Endothelial cell of umbilical vein (primary cell): Measurements from ENCODE around the gene FAM167B. TPM values are rescaled to one million over a fixed set of nuclear protein-coding genes. Genes with fewer than 3 reads are reported as not detected.

Experiments used
- BruUV-seq: library from RNA; stranded (reverse); fragments of 400-500 nt; replicated peaks from 2 replicates; lab custom pipeline; 2021; lab: Mats Ljungman, UMichigan
- CTCF ChIA-PET: fragments of 300-600, 350-600 bp; sonication (Branson Sonifier 250); formaldehyde crosslinking; loops from one replicate; lab custom pipeline; 2021; ENCODE audit warnings: antibody characterized with exemption, inconsistent platforms; lab: Charles Lee
- POLR2A ChIA-PET: fragments of 300-600, 350-600 bp; sonication (Branson Sonifier 250); formaldehyde crosslinking; loops from one replicate; lab custom pipeline; 2021; ENCODE audit warnings: antibody characterized with exemption, inconsistent platforms; lab: Charles Lee
- DNase-seq: peaks from one replicate; pipeline ENCODE4 v3.0.0-alpha.2; 2011; ENCODE audit warnings: low read depth, low spot score
- FAIRE-seq: peaks from 2 replicates; lab custom pipeline; 2011; peaks lifted over from hg19 to GRCh38; lab: Jason Lieb, UNC
- H2AFZ ChIP-seq: 2 replicates; pipeline ENCODE4 v1.6.0; 2012; ENCODE audit warnings: low read depth, low read length, control low read depth, inconsistent platforms
- H3K27ac ChIP-seq: 2 replicates; pipeline ENCODE4 v1.5.1; 2011; ENCODE audit warnings: low read depth, mild to moderate bottlenecking, control low read depth, low read length, moderate library complexity; ENCODE audit not compliant: insufficient read depth
- H3K27me3 ChIP-seq, 2 experiments: 2 replicates each; pipeline versions ENCODE4 v1.6.0 to v1.6.1; 2011; ENCODE audit warnings: low read length in 2 of 2, mixed read lengths in 1 of 2; ENCODE audit not compliant: control insufficient read depth in 2 of 2, insufficient read depth in 2 of 2
- H3K36me3 ChIP-seq, 2 experiments: 2 replicates in 1 of 2; 3 replicates in 1 of 2; pipeline ENCODE4 v1.5.1; 2011; ENCODE audit warnings: low read length in 2 of 2, mild to moderate bottlenecking in 1 of 2, moderate library complexity in 1 of 2; ENCODE audit not compliant: control insufficient read depth in 2 of 2, insufficient read depth in 2 of 2; ENCODE audit errors: extremely low read depth in 1 of 2
- H3K4me1 ChIP-seq: 3 replicates; pipeline ENCODE4 v1.5.1; 2011; ENCODE audit warnings: mild to moderate bottlenecking, low read length; ENCODE audit not compliant: control insufficient read depth, insufficient read depth; ENCODE audit errors: extremely low read depth
- H3K4me2 ChIP-seq: 2 replicates; pipeline ENCODE4 v1.6.1; 2011; ENCODE audit warnings: low read length, control low read depth, mixed read lengths; ENCODE audit not compliant: insufficient read depth
- H3K4me3 ChIP-seq, 3 experiments: fragments of 200-600 bp in 1 of 3; sonication (generic), shearing (Covaris generic) in 1 of 3; replicated peaks in 1 of 3; 2 replicates each; pipeline ENCODE4 v1.5.1; 2011 to 2016; ENCODE audit warnings: control low read depth in 3 of 3, low read length in 3 of 3, mild to moderate bottlenecking in 2 of 3, inconsistent platforms in 1 of 3, low read depth in 1 of 3, moderate library complexity in 1 of 3; ENCODE audit not compliant: insufficient read depth in 1 of 3
- H3K79me2 ChIP-seq: 2 replicates; pipeline ENCODE4 v1.6.0; 2012; ENCODE audit warnings: low read length, inconsistent platforms; ENCODE audit not compliant: control insufficient read depth, insufficient read depth
- H3K9ac ChIP-seq: replicated peaks from 2 replicates; pipeline ENCODE3; 2011; ENCODE audit warnings: low read length, control low read depth; ENCODE audit not compliant: insufficient read depth; ENCODE audit errors: extremely low read depth
- H3K9me1 ChIP-seq: replicated peaks from 3 replicates; pipeline ENCODE4 v1.6.0; 2011; ENCODE audit warnings: mild to moderate bottlenecking, low read length; ENCODE audit not compliant: control insufficient read depth, insufficient read depth; ENCODE audit errors: extremely low read depth
- H3K9me3 ChIP-seq: replicated peaks from 2 replicates; pipeline ENCODE4 v1.5.1; 2012; ENCODE audit warnings: low read length, inconsistent platforms; ENCODE audit not compliant: control insufficient read depth, insufficient read depth
- H4K20me1 ChIP-seq: replicated peaks from 2 replicates; pipeline ENCODE3; 2011; ENCODE audit warnings: mild to moderate bottlenecking, low read length; ENCODE audit not compliant: control insufficient read depth, insufficient read depth; ENCODE audit errors: extremely low read depth
- CTCF ChIP-seq, 2 donors: IDR thresholded peaks; 1 replicate in 1 of 2; 2 replicates in 1 of 2; pipeline ENCODE4 v1.5.1; 2011; ENCODE audit warnings: low read length in 2 of 2, mild to moderate bottlenecking in 2 of 2, moderate library complexity in 2 of 2, control low read depth in 1 of 2, inconsistent platforms in 1 of 2, low read depth in 1 of 2; ENCODE audit not compliant: insufficient read depth in 1 of 2; ENCODE audit errors: extremely low read depth in 1 of 2
- EZH2 ChIP-seq: IDR thresholded peaks from 2 replicates; pipeline ENCODE4 v1.6.1; 2012; ENCODE audit warnings: borderline replicate concordance, low read depth, mild to moderate bottlenecking, moderate library complexity, low read length, inconsistent platforms; ENCODE audit not compliant: severe bottlenecking
- FOS ChIP-seq: IDR thresholded peaks from 2 replicates; pipeline ENCODE4 v1.6.1; 2011; ENCODE audit warnings: mild to moderate bottlenecking, low read length, moderate library complexity, borderline replicate concordance; ENCODE audit not compliant: insufficient read depth
- GATA2 ChIP-seq: IDR thresholded peaks from 2 replicates; pipeline ENCODE4 v1.7.0; 2011; ENCODE audit warnings: low read depth, mild to moderate bottlenecking, moderate library complexity, mixed read lengths, low read length; ENCODE audit not compliant: insufficient read length, insufficient read depth
- JUN ChIP-seq: IDR thresholded peaks from 2 replicates; pipeline ENCODE4 v1.6.1; 2011; ENCODE audit warnings: borderline replicate concordance, low read depth; ENCODE audit not compliant: insufficient read length, insufficient read depth
- MAX ChIP-seq: IDR thresholded peaks from 2 replicates; pipeline ENCODE4 v1.6.1; 2011; ENCODE audit not compliant: insufficient read depth, insufficient read length
- MYC ChIP-seq: IDR thresholded peaks from one replicate; pipeline ENCODE4 v1.6.1; 2011; ENCODE audit warnings: mild to moderate bottlenecking, low read depth, low read length
- POLR2A ChIP-seq: IDR thresholded peaks from 2 replicates; pipeline ENCODE4 v1.6.1; 2012; ENCODE audit warnings: low read depth, mild to moderate bottlenecking, control low read depth, low read length
- POLR2AphosphoS5 ChIP-seq: IDR thresholded peaks from 2 replicates; pipeline ENCODE4 v1.6.1; 2012; ENCODE audit warnings: low read depth, mild to moderate bottlenecking, control low read depth, low read length, moderate library complexity; ENCODE audit not compliant: insufficient read depth
- dilution Hi-C: fragments of 300-500 bp; cut with MboI; formaldehyde crosslinking; loops from one replicate; pipeline ENCODE4 v1.15.0; 2019; ENCODE audit warnings: low sequenced_read_pairs; ENCODE audit not compliant: extremely low pct_ligation_motif_present
- intact Hi-C: fragments of 100-400 bp; cut with micrococcal nuclease; formaldehyde crosslinking; loops from one replicate; pipeline ENCODE4 v1.10.0; 2022
- polyA plus RNA-seq, 4 experiments: library from polyadenylated mRNA; depleted of rRNA in 3 of 4; stranded (reverse) in 3 of 4; unstranded in 1 of 4; fragments of >200 nt; gene quantifications; 2 replicates each; pipeline versions ENCODE4 v1.2.1 to v1.2.3, GENCODE V29; 2011 to 2012; ENCODE audit warnings: missing spikeins in 1 of 4
- total RNA-seq: library from RNA; stranded (reverse); gene quantifications from 2 replicates; pipeline ENCODE4 v1.2.3, GENCODE V29; 2021

Gene FAM167B
- total and polyA plus RNA-seq, 2 donors (not counting 3 experiments of a cell fraction or from before 2014, with no cell fraction given): 2.1 to 5.6 TPM

- H3K27ac ChIP-seq: no peak overlapping the region
- no peaks in the 10 kb centered on the region for H3K9me3 ChIP-seq
- peaks cover 12% of the 10 kb centered on the region for H3K4me1 ChIP-seq
- no peaks in the 10 kb centered on the region for H3K27me3 ChIP-seq
- no peak overlapping the region for H3K4me2 ChIP-seq
- dilution Hi-C loops (no loop called here), intact Hi-C loops (no loop called here)
- H2AFZ ChIP-seq: no peak overlapping the region
- no peak overlapping the region for H3K4me3 ChIP-seq
- H3K9ac ChIP-seq: no peak overlapping the region
- H3K79me2 ChIP-seq: no peaks in the 10 kb centered on the region
- peaks cover 17 to 32% of the 10 kb centered on the region in 2 experiments for H3K36me3 ChIP-seq
- POLR2A ChIA-PET: no interaction called here
- FAIRE-seq (no peak), DNase-seq (no peak)
- H3K9me1 ChIP-seq: no peaks in the 10 kb centered on the region
- CTCF ChIA-PET: interaction anchor here (0.9 kb wide), 1 partner anchor 9 kb away, joined by 3 read pairs; no protein-coding TSS in a partner anchor
- H4K20me1 ChIP-seq: no peaks in the 10 kb centered on the region
- no TSS peak for BruUV-seq
- TF ChIP-seq POLR2AphosphoS5 (peak; percentile 32), CTCF (IDR thresholded peaks at IDR 0.05; ENCODE audit: extremely low read depth in 1 of 2, insufficient read depth in 1 of 2, low read depth in 1 of 2, low read length in 2 of 2) (no peak)
Observed at GRCh38 chr1:32198237-32199042, 48.6 kb upstream of the FAM167B start.

GRCh38 chr1:32199043-32199716 is 47.8 kb upstream of the FAM167B start:
- no peaks in the 10 kb centered on the region for H3K9me1 ChIP-seq
- no peak for TF ChIP-seq JUN
- TF ChIP-seq EZH2: no peak
- TF ChIP-seq POLR2AphosphoS5: no peak
- no peak for TF ChIP-seq MAX
- TF ChIP-seq CTCF (IDR thresholded peaks at IDR 0.05; ENCODE audit: extremely low read depth in 1 of 2, insufficient read depth in 1 of 2, low read depth in 1 of 2, low read length in 2 of 2): no peak
- TF ChIP-seq POLR2A: no peak
- no peak for TF ChIP-seq GATA2
- no peak for TF ChIP-seq FOS
- TF ChIP-seq MYC: no peak
- CTCF ChIA-PET: no interaction called here
- no peak for DNase-seq
- H3K4me2 ChIP-seq: no peak overlapping the region
- no peaks in the 10 kb centered on the region for H3K79me2 ChIP-seq
- H4K20me1 ChIP-seq: no peaks in the 10 kb centered on the region
- no peak overlapping the region for H3K4me3 ChIP-seq
- POLR2A ChIA-PET: no interaction called here
- H3K36me3 ChIP-seq: peaks cover 13 to 27% of the 10 kb centered on the region in 2 experiments
- H3K4me1 ChIP-seq: peaks cover 14% of the 10 kb centered on the region
- FAIRE-seq: no peak
- no peak overlapping the region for H3K27ac ChIP-seq
- no peaks in the 10 kb centered on the region for H3K9me3 ChIP-seq
- no peaks in the 10 kb centered on the region for H3K27me3 ChIP-seq
- dilution Hi-C loops: no loop called here
- H2AFZ ChIP-seq: no peak overlapping the region
- intact Hi-C loops: no loop called here
- H3K9ac ChIP-seq: no peak overlapping the region
- BruUV-seq: no TSS peak
